Astrocyte (in vitro differentiated cells and primary cell): ENCODE measurements around the gene CHCHD2. TPM values are rescaled to one million over a fixed set of nuclear protein-coding genes. Genes with fewer than 3 reads are reported as not detected.
"Not testable (repeated sequence)": the region's sequence is repeated elsewhere in the genome, so short reads cannot be mapped to it uniquely, and the experiment has no call there.

Experiments used
- DNase-seq: peaks from one replicate; pipeline ENCODE4 v3.0.0-alpha.2; 2010; ENCODE audit warnings: low read depth
- FAIRE-seq: peaks from 2 replicates; lab custom pipeline; 2011; peaks lifted over from hg19 to GRCh38; lab: Jason Lieb, UNC
- H2AFZ ChIP-seq: 2 replicates; pipeline ENCODE4 v1.6.0; 2012; ENCODE audit warnings: low read depth, low read length, inconsistent platforms
- H3K27ac ChIP-seq: 2 replicates; pipeline ENCODE4 v1.5.1; 2011; ENCODE audit warnings: low read depth, low read length, inconsistent platforms
- H3K27me3 ChIP-seq: 2 replicates; pipeline ENCODE4 v1.6.0; 2011; ENCODE audit warnings: low read length, inconsistent platforms; ENCODE audit not compliant: insufficient read depth
- H3K36me3 ChIP-seq: 2 replicates; pipeline ENCODE4 v1.5.1; 2011; ENCODE audit warnings: low read length, inconsistent platforms; ENCODE audit not compliant: insufficient read depth
- H3K4me1 ChIP-seq: 2 replicates; pipeline ENCODE4 v1.5.1; 2011; ENCODE audit warnings: low read length, inconsistent platforms; ENCODE audit not compliant: insufficient read depth
- H3K4me2 ChIP-seq: 2 replicates; pipeline ENCODE4 v1.6.0; 2012; ENCODE audit warnings: low read length, inconsistent platforms
- H3K4me3 ChIP-seq: 2 replicates; pipeline ENCODE4 v1.5.1; 2011; ENCODE audit warnings: low read depth, mild to moderate bottlenecking, low read length, inconsistent platforms; ENCODE audit not compliant: insufficient read depth
- H3K79me2 ChIP-seq: 2 replicates; pipeline ENCODE4 v1.6.0; 2012; ENCODE audit warnings: mild to moderate bottlenecking, low read length, inconsistent platforms; ENCODE audit not compliant: insufficient read depth
- H3K9ac ChIP-seq: 2 replicates; pipeline ENCODE4 v1.6.0; 2012; ENCODE audit warnings: mild to moderate bottlenecking, low read length, inconsistent platforms
- H3K9me3 ChIP-seq: 2 replicates; pipeline ENCODE4 v1.5.1; 2012; ENCODE audit warnings: low read depth, mild to moderate bottlenecking, low read length, inconsistent platforms; ENCODE audit not compliant: insufficient read depth
- H4K20me1 ChIP-seq: 2 replicates; pipeline ENCODE4 v1.6.0; 2012; ENCODE audit warnings: low read length, inconsistent platforms; ENCODE audit not compliant: insufficient read depth
- H3K27ac Mint-ChIP-seq: one replicate; pipeline ENCODE4 v1.8.0; 2021; ENCODE audit warnings: mild to moderate bottlenecking, mixed read lengths; ENCODE audit not compliant: unreplicated experiment
- H3K27me3 Mint-ChIP-seq: one replicate; pipeline ENCODE4 v1.8.0; 2021; ENCODE audit warnings: low read depth, mixed read lengths; ENCODE audit not compliant: unreplicated experiment
- H3K36me3 Mint-ChIP-seq: one replicate; pipeline ENCODE4 v1.8.0; 2021; ENCODE audit warnings: low read depth, mixed read lengths; ENCODE audit not compliant: unreplicated experiment
- H3K4me1 Mint-ChIP-seq: one replicate; pipeline ENCODE4 v1.8.0; 2021; ENCODE audit warnings: low read depth, mixed read lengths; ENCODE audit not compliant: unreplicated experiment
- H3K4me3 Mint-ChIP-seq: one replicate; pipeline ENCODE4 v1.8.0; 2021; ENCODE audit warnings: mild to moderate bottlenecking, moderate library complexity, mixed read lengths; ENCODE audit not compliant: unreplicated experiment
- H3K9me3 Mint-ChIP-seq: one replicate; pipeline ENCODE4 v1.8.0; 2021; ENCODE audit warnings: mild to moderate bottlenecking, mixed read lengths; ENCODE audit not compliant: unreplicated experiment
- CTCF ChIP-seq: IDR thresholded peaks from 2 replicates; pipeline ENCODE4 v1.5.1; 2011; ENCODE audit warnings: low read depth, mild to moderate bottlenecking, inconsistent platforms, low read length, moderate library complexity; ENCODE audit not compliant: insufficient read depth
- EZH2 ChIP-seq: IDR thresholded peaks from 2 replicates; pipeline ENCODE4 v1.6.1; 2012; ENCODE audit warnings: mild to moderate bottlenecking, low read length, inconsistent platforms; ENCODE audit not compliant: insufficient read depth
- total RNA-seq: library from RNA; stranded (reverse); gene quantifications from 2 replicates; pipeline ENCODE4 v1.2.1, GENCODE V29; 2021

CHCHD2 gene
- total RNA-seq, 1 donor from 2014 or later, result not detected

- H3K27ac ChIP-seq, result no peak within 1 kb of the TSS
- no peaks in the 10 kb centered on the region for H3K9me3 ChIP-seq
- Mint-ChIP-seq H3K27me3 (no peaks in the 10 kb centered on the region), H3K36me3 (no peaks in the 10 kb centered on the region), H3K4me1 (no peaks in the 10 kb centered on the region), H3K9me3 (peaks cover 3% of the 10 kb centered on the region), H3K27ac (no peak within 1 kb of the TSS), H3K4me3 (no peak within 1 kb of the TSS)
- FAIRE-seq, result no peak
- no peak for TF ChIP-seq EZH2
- no peak for TF ChIP-seq CTCF
- no peaks in the 10 kb centered on the region for H4K20me1 ChIP-seq
- H3K4me3 ChIP-seq, result no peak within 1 kb of the TSS
- peak within 1 kb of the TSS; percentile 10 for H2AFZ ChIP-seq
- H3K79me2 ChIP-seq, result no peaks in the 10 kb centered on the region
- H3K27me3 ChIP-seq, result peaks cover 2% of the 10 kb centered on the region
- H3K4me2 ChIP-seq, result no peak within 1 kb of the TSS
- H3K9ac ChIP-seq, result no peak within 1 kb of the TSS
- H3K36me3 ChIP-seq, result no peaks in the 10 kb centered on the region
- no peaks in the 10 kb centered on the region for H3K4me1 ChIP-seq
- DNase-seq, result no peak
Observed at GRCh38 chr7:56115852-56116538, 9.7 kb upstream of the CHCHD2 start, which contains the start of gene NUPR2. Gene NUPR2, minus strand, starts transcription at chr7:56116417. Its CDS starts 103 bp downstream, at chr7:56116314.

- H3K79me2 ChIP-seq, H3K4me1 ChIP-seq, H4K20me1 ChIP-seq, H3K4me2 ChIP-seq, H3K4me3 ChIP-seq, H3K27ac ChIP-seq, H3K4me1 Mint-ChIP-seq, FAIRE-seq, H3K9me3 Mint-ChIP-seq, DNase-seq, H3K4me3 Mint-ChIP-seq, H3K27me3 Mint-ChIP-seq, H3K36me3 Mint-ChIP-seq, H3K9ac ChIP-seq, H3K9me3 ChIP-seq, H2AFZ ChIP-seq, H3K36me3 ChIP-seq, H3K27ac Mint-ChIP-seq, H3K27me3 ChIP-seq: not testable (repeated sequence)
Observed at GRCh38 chr7:56112244-56112643, 6.0 kb upstream of the CHCHD2 start.

- Histone ChIP-seq H3K9ac (no peak overlapping the region), H3K27me3 (no peaks in the 10 kb centered on the region), H3K79me2 (peaks cover 7% of the 10 kb centered on the region), H3K27ac (no peak overlapping the region), H3K4me1 (no peaks in the 10 kb centered on the region), H3K9me3 (no peaks in the 10 kb centered on the region), H3K4me2 (no peak overlapping the region), H2AFZ (no peak overlapping the region), H4K20me1 (no peaks in the 10 kb centered on the region), H3K36me3 (no peaks in the 10 kb centered on the region), H3K4me3 (no peak overlapping the region)
- no peak for FAIRE-seq
- no peaks in the 10 kb centered on the region for H3K36me3 Mint-ChIP-seq
- H3K27ac Mint-ChIP-seq, result no peak overlapping the region
- no peaks in the 10 kb centered on the region for H3K4me1 Mint-ChIP-seq
- TF ChIP-seq CTCF (no peak), EZH2 (no peak)
- H3K4me3 Mint-ChIP-seq, result no peak overlapping the region
- peaks cover 1% of the 10 kb centered on the region for H3K9me3 Mint-ChIP-seq
- DNase-seq, result no peak
- no peaks in the 10 kb centered on the region for H3K27me3 Mint-ChIP-seq
Observed at GRCh38 chr7:56110611-56111010, 4.3 kb upstream of the CHCHD2 start.
